Effector CD8-positive, alpha-beta T cell (primary cell): Measurements from ENCODE around the gene EPHA10.

Experiments
- DNase-seq: peaks from one replicate; lab custom pipeline; 2025; lab: John Stamatoyannopoulos, UW

EPHA10 gene

DNA sequence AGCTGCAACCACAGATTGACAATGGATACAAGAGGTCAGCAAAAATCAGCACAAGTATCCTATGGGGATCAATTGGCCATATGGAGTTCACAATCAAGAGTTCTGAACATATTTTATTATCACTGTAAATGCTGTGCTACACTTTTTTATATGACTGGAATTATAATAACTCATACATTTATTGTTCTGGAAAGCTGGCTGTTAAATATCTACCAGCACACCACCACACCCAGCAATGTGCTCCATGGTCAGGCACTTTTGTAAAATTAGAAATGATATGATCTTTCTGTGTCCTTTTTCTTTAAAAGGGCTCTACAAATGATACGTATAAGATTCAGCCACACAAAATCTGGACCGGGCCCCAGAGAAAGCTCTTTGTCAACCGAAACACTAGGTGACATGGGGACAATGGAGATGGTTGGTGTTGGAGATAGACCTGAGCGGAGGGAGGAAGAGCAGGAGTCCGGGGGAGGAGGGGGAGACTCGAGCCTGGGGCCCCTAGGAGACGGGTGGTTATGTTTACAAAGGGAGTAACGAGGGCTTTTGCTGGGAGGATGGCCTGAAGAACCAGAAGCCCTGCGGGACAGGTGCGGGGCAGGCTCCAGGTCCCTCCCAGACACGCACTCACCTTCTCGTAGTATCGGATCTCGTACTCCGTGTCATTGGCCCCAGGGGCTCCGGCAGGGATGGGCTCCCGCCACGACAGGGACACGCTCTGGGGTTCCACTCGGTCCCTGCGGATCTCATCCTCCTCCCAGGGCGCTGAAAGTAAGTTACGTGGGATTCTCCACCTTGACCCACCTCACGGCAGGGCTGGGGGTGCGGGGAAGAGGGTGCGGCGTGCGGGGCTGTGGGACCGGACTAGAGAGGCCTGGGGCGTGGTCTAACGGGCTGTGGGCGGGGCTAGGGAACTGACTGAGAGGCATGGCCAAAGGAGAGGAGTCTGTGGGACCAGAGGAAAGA, 30.0 kb downstream of the EPHA10 start:
- DNase-seq: no peak

DNA sequence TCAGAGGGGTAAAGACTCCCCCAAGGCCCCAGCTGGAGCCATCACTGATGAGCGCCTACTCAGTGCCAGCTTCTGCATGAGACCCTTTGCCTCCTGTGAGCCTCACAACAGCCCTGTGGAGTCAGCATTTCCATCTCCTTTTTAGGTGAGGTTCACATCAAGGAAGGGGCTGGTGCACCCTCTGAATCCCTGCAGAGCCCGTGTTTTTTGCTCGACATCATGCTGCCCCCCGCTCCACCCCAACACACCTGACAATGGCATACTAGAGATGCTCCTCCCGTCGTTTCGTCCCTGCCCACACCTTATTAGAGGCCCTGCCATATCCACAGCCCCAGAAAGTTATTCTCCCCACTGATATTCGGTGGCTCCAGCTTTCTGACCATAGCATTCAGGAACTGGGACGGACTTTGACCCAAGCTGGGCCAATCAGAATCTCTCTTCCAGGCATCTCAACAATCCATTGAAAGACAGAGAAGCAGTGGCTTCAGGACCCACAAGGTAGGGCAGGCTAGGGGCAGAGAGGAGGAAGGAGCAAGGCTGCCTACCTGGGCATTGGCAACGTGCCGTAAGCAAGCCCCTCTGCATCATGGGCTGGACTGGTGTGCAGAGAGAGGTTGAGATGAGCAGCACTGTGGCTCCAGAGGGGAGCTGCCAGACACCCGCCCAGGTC, 32.7 kb downstream of the EPHA10 start:
- no peak for DNase-seq

DNA sequence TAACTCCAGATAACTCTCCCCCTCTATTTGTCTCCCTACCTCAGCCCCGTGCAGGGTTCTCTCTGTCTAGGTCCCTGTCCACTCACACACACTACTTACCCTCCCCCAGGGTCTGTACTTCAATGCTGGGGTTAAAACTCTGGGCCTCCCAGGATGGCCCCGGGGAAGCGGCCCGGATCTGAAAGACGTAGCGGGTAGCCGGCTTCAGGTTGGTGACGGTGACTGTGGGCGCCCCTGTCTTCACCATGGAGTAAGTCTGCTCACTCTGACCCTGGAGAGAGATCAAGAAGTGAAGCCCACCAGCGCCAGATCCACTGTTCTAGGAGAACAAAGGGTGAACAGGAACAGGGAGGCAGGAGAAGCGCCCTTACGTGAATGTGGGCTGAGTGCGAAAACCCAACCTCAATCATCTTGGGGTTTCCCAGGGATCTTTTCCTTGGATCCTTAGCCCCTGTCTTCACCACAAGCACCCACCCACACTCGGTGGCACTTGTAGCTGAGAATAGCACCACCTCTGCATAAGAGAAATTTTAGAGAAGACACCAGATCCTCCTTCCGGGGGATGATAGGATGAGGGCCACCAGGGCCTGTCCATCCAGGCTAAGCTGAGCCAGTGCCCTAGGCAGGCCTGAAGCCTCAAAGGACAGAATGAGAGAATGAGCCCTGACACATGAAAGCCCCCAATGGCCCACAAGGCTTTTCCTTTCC, 33.5 kb downstream of the EPHA10 start:
- DNase-seq: no peak

DNA sequence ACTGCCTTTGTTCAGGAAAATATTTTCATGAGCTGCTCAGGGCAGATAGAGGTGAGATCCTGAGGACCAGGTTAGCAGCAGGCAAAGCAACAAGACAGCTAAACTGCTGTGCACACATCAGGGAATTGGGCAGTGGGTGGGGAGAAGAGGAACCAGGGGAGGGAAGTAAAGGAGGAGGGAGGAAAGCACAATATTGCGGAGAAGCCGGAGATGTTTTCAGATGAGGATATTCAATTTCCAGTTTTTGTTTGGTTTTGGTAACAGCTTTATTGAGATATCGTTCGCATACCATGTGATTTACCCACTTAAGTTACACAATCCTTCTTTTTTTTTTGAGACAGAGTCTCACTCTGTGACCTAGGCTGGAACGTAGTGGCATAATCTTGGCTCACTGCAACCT, 34.5 kb downstream of the EPHA10 start:
- no peak for DNase-seq

DNA sequence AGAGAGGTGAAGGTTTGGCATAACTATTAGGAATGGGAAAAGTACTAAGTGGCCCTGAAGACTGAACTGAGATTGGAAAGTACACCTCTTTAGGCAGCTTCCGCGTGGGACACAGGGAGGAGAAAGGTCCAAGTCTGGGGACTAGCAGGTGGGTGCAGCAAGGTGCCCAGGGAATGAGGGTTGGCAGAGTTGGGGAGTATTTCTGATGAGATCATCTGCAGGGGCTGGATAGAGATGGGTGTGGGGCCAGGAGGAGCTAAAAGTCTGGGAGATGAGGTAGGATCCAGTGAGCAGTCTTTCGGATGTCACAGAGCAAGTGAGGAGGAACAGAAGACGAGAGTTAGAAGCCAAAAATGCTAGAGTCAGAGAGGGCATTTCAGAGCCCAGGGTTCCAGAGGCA, 36.5 kb downstream of the EPHA10 start:
- DNase-seq: no peak

DNA sequence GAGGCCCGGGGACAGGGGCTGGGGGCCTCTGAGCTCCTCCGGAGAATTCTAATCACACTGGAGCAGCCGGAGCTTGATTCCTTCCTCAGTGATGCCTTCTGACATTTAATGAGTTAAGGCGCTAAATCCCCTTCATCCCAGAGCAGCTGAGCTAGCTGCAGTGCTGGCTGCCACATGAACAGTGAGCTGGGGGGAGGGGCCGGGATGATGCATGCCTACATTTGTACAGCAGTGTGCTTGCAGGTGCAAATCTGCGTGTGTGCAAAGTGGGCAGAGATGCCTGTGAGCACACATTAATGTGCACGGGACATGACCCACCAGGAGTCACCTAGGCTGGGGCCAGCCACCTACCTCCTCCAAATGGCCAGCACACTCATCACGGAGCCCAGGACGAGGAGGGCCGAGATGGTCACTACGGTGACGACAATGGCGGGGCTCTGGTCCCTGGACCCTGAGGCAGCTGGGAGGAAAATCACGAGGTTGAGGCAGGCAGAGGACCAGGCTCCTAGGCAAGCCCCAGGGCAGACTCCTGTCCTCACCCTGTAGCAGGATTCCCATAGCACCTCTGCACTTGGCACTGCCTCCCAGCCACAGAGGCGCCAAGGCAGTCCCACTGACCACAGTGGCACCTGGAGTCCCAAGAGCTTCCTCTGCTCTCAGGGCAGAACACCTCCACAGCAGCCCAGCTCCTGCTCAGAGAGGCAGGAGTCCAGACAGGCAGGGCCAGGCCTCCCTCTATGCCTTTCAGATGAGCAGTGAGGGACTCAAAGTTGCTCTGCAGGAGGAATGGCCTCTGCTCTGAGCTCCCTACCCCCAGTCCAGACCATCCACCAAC, 38.0 kb downstream of the EPHA10 start:
- no peak for DNase-seq

DNA sequence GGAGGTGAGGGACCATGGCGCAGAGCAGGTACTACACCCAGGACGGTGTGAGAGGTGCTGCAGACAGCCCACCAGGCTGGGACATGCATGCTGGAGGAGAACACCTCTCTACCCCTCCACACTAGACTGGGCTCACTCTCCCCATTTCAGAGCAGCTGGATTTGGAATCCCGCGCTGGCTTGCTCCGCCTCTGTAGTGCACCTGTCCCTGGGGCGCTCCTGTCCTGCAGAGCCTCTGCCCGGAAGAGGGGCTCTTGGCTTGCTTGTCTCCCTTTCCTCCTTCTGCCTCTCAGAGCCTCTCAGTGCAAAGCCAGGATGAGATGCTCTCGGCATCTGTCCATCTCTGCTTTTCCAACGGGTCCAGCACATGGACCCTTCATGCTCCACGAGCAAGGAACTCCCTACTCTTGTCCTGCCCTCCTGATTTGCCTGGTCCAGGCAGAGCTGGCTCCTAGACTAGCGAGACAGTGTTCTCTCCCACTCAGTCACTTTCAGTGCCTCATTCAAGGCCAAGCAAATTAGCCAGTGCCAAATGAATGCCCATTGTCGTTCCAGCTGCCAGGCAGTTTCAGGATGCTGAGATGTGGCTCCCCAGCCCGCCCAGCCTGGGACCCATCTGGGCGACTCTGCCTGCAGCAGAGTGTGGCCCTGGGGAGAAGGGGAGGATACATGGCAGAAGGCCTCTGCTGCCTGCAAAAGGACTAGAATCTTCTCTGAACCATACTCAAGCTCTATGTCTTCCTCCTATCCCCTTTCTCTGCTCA, 38.9 kb downstream of the EPHA10 start:
- DNase-seq: no peak

DNA sequence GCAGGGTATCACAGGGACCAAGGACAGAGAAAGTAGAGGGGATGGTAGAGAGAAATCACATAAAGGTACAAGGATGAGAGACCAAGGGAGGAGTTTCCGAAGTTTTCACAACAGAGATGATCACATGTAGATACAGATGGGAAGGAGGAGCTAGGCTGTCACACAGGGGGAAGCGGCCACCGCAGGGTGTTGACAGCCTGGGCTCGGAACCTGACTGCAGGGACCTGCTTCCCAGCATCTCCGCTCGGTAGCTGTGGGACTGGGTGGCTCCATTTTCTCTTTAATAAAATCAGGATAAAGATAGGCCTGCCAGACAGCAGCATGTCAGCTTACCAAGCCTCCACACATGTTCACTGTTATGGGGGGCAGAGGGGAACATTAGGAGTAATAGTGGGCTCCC, 40.3 kb downstream of the EPHA10 start:
- no peak for DNase-seq

DNA sequence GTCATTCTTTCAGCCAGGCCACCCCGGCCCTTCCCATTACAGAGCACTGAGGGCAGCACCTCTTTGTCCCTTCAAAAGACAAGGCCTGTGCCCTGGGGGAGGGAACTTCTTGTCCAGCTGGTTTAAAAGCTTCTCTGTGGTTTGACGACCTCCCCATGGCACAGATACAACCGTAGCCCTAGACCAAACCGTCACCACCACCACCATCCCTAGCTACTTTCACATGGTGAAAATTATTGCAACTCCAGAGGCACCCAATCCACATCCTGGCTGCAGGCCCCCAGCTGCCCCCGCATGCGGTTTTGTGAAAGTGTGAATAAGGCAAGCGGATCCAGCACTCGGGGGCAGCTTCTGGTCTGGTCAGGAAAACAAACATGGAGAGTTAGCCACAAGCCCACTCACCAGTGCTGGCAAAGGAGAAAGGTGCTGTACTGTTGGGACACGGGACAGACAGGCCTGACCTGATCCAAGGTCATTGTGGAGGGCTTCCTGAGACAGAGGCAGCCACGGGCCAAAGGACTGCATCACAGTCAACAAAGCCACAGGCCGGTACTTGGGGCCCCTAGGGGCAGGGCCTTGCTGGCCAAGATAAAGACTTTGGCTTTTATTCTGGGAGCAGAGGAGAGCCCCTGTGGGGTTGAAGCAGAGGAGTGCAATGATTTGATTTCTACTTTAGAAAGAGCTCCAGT, 41.4 kb downstream of the EPHA10 start:
- DNase-seq: no peak

DNA sequence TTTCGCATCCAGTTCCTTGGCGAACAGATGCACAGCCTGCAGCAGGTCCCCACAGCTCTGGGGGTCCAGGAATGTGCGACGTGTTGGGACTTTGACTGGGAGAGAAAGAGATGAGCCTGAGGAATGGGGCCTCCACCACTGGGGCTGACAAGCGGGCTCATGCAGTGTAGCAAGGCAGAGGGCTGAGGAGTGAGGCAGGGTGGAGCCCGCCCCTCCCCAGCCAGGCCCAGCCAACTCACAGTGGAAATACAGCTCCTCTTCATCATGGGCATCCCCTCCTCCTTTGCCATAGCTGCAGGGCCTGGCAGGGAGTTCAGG, 41.9 kb downstream of the EPHA10 start:
- DNase-seq: no peak

DNA sequence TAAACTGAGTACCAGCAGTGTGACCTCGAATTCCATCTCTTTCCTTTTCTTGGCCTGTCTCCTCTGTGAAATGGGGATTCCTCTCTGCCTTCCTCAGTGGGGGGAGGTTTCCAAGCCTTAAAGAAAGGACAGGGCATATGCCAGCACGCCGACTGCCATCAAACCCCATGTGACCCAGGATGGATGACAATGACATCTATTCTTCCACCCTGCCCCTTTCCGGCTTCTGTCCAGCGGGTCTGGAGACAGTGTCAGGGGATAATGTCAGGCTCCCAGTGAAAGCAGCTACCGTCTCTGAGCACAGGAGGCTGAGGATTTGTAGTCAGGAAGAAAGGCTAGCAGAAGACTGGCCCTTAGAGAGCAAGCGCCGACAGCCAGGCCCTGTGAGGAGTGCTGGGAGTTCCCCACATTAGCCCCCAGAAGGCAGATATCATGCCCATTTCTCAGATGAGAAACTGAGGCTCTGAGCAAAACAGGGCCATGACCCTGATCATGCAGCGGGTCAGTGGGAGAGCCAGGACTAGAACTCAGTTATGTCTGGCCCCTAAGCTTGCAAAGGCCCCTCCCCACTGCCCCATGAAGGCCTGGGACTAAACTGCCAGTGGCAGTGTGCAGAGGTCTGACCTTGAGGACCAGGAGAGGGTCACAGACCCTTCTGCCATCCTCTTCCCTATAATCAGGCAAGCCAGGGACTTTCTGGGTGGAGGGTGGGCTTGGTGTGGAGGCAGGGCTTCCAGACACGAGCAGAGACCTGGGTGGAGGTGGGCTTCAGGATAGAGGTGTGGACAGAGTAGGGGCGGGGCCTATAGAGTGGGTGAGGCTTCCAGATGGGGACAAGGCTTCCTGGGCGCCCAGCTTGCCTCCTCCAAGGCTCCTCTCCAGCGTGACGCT, 42.5 kb downstream of the EPHA10 start:
- DNase-seq: no peak

DNA sequence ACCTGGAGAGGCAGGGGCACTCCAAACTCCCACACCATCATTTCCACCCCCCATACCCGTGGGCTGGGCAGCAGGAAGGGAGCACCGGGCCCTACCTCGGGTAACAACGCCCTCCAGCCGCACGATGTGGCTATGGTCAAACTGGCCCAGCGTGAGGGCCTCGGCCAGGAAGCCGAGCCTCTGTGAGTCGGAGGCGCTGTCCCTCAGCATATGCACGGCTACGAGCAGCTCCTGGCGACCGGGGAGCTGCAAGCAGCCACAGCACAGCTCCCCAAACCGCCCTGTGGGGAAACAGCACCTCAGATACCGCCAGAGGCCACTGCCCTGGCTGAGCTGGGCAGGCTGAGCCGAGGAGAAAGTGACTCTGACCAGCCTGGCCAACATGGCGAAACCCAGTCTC, 43.4 kb downstream of the EPHA10 start:
- DNase-seq: no peak

DNA sequence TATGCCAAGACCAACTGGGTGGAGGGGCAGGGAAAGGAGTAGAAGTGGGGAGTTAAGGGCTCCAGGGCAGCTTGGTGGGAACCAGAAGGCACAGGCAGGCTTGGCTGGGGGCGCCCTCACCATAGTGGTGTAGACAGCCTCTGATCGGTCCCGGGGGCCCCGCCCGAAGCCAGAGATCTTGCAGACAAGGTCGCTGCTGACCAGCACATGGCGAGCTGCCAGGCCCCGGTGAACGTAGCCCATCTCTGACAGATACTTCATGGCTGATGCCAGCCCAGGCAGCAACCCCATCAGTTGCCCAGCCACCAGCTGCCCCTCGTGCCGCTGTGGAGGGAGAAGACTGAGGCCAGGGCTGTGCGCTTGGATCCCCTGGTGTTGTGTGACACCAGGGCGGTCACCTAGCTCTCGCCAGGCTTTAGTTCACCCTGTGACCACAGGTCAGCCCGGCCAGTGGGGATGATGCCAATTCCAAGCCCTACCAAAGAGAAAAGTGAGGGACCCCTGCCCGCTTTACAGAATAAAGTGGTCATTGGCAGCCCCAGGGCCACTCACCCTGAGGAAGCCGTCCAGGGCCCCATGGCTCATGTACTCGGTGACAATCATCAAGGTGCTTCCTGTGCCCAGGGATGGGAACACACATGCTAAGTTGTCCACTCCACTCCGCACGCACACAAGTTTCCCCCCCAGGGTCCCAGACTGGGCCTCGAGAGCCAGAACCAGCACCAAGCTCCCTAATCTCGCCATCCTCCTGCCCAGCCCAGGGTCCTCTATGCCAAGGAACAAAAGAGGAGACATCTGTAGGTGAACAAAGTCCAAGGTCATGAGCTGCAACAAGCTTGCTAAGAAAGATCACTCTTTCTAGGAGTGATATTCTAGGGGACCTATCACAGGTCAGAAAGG, 44.4 kb downstream of the EPHA10 start:
- no peak for DNase-seq

DNA sequence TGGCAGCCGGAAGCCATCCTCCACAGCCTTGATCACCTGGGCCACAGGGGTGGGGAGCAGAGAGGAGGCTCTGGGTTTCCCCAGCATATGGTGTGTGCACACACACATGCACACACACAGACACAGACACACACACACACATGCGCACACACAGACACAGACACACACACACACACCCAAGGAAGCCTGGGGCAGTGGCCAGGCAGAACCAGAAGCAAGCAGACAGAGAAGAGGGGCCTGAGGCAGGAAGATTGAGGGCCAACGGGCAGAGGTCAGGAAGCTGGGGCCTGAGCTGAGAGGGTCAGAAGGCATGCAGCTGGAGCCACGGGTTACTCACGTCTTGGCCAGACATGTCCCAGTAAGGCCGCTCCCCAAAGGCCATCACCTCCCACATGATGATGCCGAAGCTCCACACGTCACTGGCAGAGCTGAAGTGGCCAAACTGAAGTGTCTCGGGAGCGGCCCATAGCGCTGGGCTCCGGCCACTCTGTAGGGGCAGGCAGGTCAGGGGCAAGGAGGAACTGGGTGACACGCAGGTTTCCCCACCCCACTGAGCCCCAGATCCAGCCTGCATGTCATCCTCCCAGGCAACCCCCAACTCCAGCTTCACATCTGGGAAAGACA, 45.2 kb downstream of the EPHA10 start:
- no peak for DNase-seq

DNA sequence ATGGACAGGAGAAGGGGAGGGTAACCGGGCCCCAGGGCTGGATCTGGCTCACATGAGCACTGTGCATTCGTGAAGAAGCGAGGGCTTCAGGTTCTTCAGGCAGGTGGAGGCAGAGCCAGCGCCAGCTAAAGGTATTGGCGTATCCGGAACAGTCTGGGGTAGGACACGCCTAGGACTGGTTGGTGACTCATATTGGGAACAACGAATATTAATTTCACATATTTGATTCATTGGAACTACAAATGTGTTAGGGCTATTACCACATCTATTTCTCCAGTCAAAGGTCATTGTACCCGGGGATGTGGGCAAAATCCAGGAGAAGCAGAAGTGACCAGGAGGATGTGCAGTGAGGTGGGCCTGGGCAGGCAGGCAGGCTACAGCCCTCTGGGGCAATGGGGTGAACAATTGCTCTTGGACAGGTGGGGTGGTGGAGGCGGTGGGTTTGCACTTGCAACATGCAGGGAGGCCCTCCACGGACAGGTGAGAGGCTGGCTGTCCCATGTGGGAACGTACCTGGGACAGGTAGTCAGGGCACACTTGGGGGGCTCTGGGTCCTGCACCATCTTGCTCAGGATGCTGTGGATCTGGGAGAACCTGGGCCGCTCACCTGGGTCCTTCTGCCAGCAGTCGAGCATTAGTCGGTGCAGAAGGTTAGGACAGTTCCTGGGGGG, 45.9 kb downstream of the EPHA10 start:
- DNase-seq: no peak

DNA sequence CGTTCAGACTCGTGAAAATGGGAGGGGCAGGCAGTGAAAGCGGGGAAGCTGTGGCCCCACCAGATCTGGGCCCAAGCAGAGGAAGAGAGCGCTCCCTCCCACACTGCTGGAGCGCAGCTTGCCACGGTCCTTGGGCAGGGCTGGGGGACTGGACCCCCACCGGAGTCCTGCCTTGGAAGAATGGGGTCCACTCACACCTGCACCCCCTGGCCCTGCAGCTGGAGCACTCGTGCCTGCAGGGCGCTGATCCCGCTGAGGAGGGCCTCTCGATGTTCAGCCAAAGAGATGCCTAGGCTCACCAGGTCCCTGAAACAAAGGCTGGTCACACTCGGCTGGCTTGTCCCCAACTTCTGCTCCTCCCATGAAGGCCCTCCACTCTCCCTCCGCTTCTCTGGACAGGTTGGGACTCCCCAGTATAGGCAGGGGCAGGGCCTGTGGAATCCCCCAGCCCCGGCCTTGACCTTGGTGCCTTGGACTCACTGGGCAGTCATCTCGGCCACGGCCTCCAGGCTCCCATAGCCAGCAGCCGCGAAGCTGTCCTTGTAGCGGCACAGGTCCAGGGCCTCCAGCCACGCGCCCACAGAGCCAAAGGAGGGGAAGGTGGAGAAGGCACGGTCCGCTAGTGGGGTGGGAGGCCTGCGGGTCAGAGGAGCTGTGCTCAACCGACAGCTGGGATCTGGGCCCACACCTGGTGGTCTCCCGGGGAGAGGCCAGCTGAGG, 46.6 kb downstream of the EPHA10 start:
- DNase-seq: no peak

DNA sequence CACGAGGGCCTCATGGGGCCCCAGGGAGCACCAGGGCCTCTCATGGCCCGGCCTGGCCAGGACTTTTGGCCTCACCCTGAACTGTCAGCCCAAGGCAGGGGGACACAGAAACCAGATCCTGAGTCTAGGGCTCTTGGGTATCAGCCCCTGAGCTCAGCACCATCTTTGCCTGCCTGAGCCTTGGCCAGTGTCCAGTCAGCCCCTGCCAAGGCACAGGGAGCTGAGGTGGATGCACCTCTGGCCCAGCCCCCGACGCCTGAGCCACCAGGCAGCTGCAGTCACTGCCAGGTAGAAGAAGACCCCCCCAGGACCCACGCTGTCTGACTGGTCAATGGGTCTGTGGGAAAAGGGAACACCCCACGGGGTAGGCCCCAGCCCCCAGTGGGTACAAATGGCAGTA, 47.3 kb downstream of the EPHA10 start:
- no peak for DNase-seq
